GM12878 (cell line): ENCODE measurements around the gene ANKRD24. TPM values are rescaled to one million over a fixed set of nuclear protein-coding genes. Genes with fewer than 3 reads are reported as not detected.

Source experiments
- BMI1 ChIP-seq: fragments of 450-650 bp; IDR thresholded peaks from 2 replicates; pipeline ENCODE4 v1.6.1; 2016; ENCODE audit warnings: mild to moderate bottlenecking, moderate library complexity, borderline replicate concordance
- CBX5 ChIP-seq: sonication (generic); IDR thresholded peaks from 2 replicates; pipeline ENCODE4 v1.6.1; 2016; ENCODE audit warnings: low read depth, moderate library complexity, mild to moderate bottlenecking, inconsistent platforms
- CHD1 ChIP-seq: IDR thresholded peaks from 2 replicates; pipeline ENCODE4 v1.6.1; 2012; ENCODE audit warnings: low read depth, low read length, improper control_type of control experiment
- CREB1 ChIP-seq: IDR thresholded peaks from 2 replicates; pipeline ENCODE4 v1.6.1; 2012; ENCODE audit warnings: low read depth, mild to moderate bottlenecking, inconsistent platforms
- E4F1 ChIP-seq: fragments of 450-650 bp; IDR thresholded peaks from 2 replicates; pipeline ENCODE4 v1.6.1; 2018; ENCODE audit warnings: borderline replicate concordance, mild to moderate bottlenecking; ENCODE audit not compliant: partially characterized antibody
- EED ChIP-seq: sonication (generic); IDR thresholded peaks from 2 replicates; pipeline ENCODE4 v1.6.1; 2016; ENCODE audit warnings: antibody characterized with exemption, low read depth
- EGR1 ChIP-seq, 2 experiments: IDR thresholded peaks; 1 replicate in 1 of 2; 2 replicates in 1 of 2; pipeline ENCODE4 v1.6.1; 2011 to 2012; ENCODE audit warnings: low read depth in 2 of 2, low read length in 2 of 2, borderline replicate concordance in 1 of 2, mild to moderate bottlenecking in 1 of 2, moderate library complexity in 1 of 2
- EZH2 ChIP-seq: IDR thresholded peaks from 2 replicates; pipeline ENCODE4 v1.6.1; 2012; ENCODE audit warnings: low read depth, mild to moderate bottlenecking, control low read depth, inconsistent platforms, low read length, borderline replicate concordance; ENCODE audit not compliant: control insufficient read depth
- HDAC2 ChIP-seq: fragments of 200-600 bp; sonication (generic); IDR thresholded peaks from 2 replicates; pipeline ENCODE4 v1.6.1; 2017
- HDAC6 ChIP-seq: fragments of 200-600 bp; sonication (generic); IDR thresholded peaks from one replicate; pipeline ENCODE4 v1.8.0; 2017; ENCODE audit warnings: antibody characterized with exemption; ENCODE audit not compliant: unreplicated experiment
- JUND ChIP-seq: IDR thresholded peaks from 2 replicates; pipeline ENCODE4 v1.6.1; 2012; ENCODE audit warnings: low read depth, mild to moderate bottlenecking, low read length, improper control_type of control experiment, moderate library complexity
- NR2C1 ChIP-seq: fragments of 450-650 bp; IDR thresholded peaks from 2 replicates; pipeline ENCODE4 v1.6.1; 2017; ENCODE audit warnings: antibody characterized with exemption, mild to moderate bottlenecking, moderate library complexity
- PAX5 ChIP-seq: IDR thresholded peaks from 2 replicates; pipeline ENCODE4 v1.6.1; 2011; ENCODE audit warnings: low read depth, low read length, borderline replicate concordance
- SKIL ChIP-seq: fragments of 450-650 bp; IDR thresholded peaks from 2 replicates; pipeline ENCODE4 v1.6.1; 2017; ENCODE audit warnings: mild to moderate bottlenecking, low read depth, inconsistent platforms; ENCODE audit not compliant: poor library complexity, severe bottlenecking
- SMAD5 ChIP-seq: IDR thresholded peaks from 2 replicates; pipeline ENCODE4 v1.6.1; 2016; ENCODE audit warnings: antibody characterized with exemption, low read depth
- TAF1 ChIP-seq: IDR thresholded peaks from 2 replicates; pipeline ENCODE4 v1.6.1; 2011; ENCODE audit warnings: mild to moderate bottlenecking, low read depth, low read length, borderline replicate concordance
- TCF7 ChIP-seq: IDR thresholded peaks from 2 replicates; pipeline ENCODE4 v1.6.1; 2014; ENCODE audit warnings: antibody characterized with exemption, borderline replicate concordance
- ZBTB33 ChIP-seq: fragments of 450-650 bp; IDR thresholded peaks from 2 replicates; pipeline ENCODE4 v1.6.1; 2017; ENCODE audit warnings: mild to moderate bottlenecking
- ZNF217 ChIP-seq: fragments of 450-650 bp; IDR thresholded peaks from 2 replicates; pipeline ENCODE4 v1.6.1; 2017; ENCODE audit warnings: antibody characterized with exemption, mild to moderate bottlenecking
- ZNF687 ChIP-seq: fragments of 450-650 bp; IDR thresholded peaks from 2 replicates; pipeline ENCODE4 v1.6.1; 2017; ENCODE audit warnings: mild to moderate bottlenecking, moderate library complexity
- polyA plus RNA-seq, 11 experiments: library from polyadenylated mRNA; depleted of rRNA in 4 of 11; unstranded in 6 of 11; stranded (reverse) in 5 of 11; fragments of >200 nt; fragmentation: Nextera tagmentation in 4 of 11; fragmentation: Illumina TruSeq in 1 of 11; extraction: Ambion mirVana in 4 of 11; extraction: Trizol in 1 of 11; gene quantifications; 1 replicate in 1 of 11; 2 replicates in 10 of 11; pipeline versions ENCODE4 v1.2.1 to v1.2.3, GENCODE V29; 2011 to 2016; ENCODE audit warnings: inconsistent platforms in 2 of 11, missing spikeins in 2 of 11, low read depth in 1 of 11
- total RNA-seq, 4 experiments: library from RNA; depleted of rRNA in 3 of 4; stranded (reverse); fragments of >200 nt in 3 of 4; fragmentation: Illumina TruSeq in 1 of 4; extraction: Trizol in 1 of 4; gene quantifications; 2 replicates each; pipeline versions ENCODE4 v1.2.1 to v1.2.3, GENCODE V29; 2013 to 2021

ANKRD24 gene
- total and polyA plus RNA-seq, 10 of the 15 experiments (the other 5 are each of a cell fraction or from before 2014, with no cell fraction given) = 0.02 to 0.59 (median 0.35) TPM; not detected in 1

GRCh38 chr19:4233282-4233853, 50.9 kb downstream of the ANKRD24 start (continued):
- TF ChIP-seq PAX5 (no peak), ZNF687 (no peak), CREB1 (no peak), CHD1 (no peak), TAF1 (no peak), SMAD5 (no peak), HDAC2 (peak; percentile 92; the same call in 1 of the 2 replicates), ZBTB33 (0 out of 2 replicates have a peak, but pooled peaks have one; percentile 17), E4F1 (no peak), ZNF217 (peak; percentile 98), SKIL (no peak), EED (0 out of 2 replicates have a peak, but pooled peaks have one; percentile 22), JUND (no peak), EGR1 (IDR thresholded peaks at IDR 0.05; ENCODE audit: borderline replicate concordance in 1 of 2, low read depth in 2 of 2, low read length in 2 of 2) (peak in 1 of 2 experiments; percentile 60; a peak in 1 of 3 replicates), TCF7 (no peak), EZH2 (no peak), CBX5 (no peak), NR2C1 (no peak), HDAC6 (no peak), BMI1 (no peak)
